ENCODE data around the gene RFX1.
"Not testable (repeated sequence)": the region's sequence is repeated elsewhere in the genome, so short reads cannot be mapped to it uniquely, and the experiment has no call there.

Gene RFX1

GRCh38 chr19:13978351-13979243 lies 27.5 kb downstream of the RFX1 start:
- DNase-seq = peak; percentile 85

DNA sequence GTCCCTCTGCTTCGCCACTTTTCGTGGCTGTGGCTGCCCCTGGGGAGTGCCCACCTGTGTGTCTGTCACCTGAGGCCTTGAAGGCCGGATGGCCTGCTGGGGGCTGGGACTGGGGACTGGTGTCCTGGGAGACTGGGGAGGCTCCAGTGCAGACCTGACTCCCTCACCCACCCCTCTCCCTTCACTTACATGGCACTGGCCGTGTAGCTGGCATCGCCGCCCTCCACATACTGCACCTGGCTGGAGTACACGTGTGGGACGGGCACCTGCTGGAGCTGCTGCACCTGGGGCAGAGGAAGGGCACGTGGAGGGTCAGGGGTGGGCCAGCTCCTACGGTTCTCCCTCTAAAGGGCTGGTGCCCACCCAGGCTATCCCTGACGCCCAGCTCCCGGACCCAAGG lies 28.3 kb downstream of the RFX1 start:
- no peak for DNase-seq

DNA sequence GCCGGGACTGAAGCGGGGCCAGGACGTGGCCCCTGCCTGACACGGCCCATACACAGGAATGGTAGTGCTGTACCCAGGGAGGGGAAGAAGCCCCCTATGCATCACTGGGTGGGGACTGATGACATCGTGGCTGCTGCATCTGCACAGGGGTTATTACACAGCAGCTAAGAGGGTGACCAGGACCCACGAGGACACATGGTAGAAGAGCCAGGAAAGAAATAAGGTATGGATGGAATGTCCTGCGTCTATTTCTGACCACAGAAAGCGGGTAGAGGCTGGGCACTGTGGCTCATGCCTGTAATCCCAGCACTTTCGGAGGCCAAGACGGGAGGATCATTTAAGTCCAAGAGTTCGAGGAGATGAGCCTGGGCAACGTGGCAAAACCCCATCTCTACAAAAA lies 29.7 kb downstream of the RFX1 start:
- no peak for DNase-seq

- DNase-seq = no peak
Measured at GRCh38 chr19:13975870-13976269, 30.2 kb downstream of the RFX1 start.

DNA sequence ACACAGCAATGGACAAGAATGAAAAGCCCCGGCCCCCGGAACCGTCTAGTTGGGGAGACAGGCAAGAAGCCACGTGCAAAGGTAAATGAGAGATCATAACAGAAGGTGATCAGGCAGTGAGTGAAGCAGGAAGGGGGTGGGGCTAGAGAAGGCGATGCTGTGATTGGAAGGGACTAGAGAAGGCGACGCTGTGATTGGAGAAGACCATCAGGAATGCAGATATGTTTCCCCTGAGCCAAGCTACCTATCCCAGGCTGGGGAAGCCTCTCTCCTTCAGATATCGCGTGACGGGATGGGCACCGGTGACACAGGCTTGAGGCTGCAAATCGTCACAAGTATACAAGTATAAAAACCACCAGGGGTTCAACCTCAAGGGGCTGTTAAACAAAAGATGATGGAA lies 32.0 kb downstream of the RFX1 start:
- DNase-seq = peak; percentile 43

DNA sequence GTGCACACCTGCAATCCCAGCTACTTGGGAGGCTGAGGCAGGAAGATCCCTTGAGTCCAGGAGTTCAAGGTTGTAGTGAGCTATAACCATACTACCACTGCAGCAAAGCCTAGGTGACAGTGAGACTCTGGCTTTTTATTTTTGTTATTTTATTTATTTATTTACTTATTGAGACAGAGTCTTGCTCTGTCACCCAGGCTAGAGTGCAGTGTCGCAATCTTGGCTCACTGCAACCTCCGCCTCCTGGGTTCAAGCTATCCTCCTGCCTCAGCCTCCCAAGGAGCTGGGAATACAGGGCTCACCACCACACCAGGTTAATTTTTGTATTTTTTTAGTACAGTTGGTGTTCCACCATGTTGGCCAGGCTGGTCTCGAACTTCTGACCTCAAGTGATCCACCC lies 32.6 kb downstream of the RFX1 start:
- DNase-seq = not testable (repeated sequence)

DNA sequence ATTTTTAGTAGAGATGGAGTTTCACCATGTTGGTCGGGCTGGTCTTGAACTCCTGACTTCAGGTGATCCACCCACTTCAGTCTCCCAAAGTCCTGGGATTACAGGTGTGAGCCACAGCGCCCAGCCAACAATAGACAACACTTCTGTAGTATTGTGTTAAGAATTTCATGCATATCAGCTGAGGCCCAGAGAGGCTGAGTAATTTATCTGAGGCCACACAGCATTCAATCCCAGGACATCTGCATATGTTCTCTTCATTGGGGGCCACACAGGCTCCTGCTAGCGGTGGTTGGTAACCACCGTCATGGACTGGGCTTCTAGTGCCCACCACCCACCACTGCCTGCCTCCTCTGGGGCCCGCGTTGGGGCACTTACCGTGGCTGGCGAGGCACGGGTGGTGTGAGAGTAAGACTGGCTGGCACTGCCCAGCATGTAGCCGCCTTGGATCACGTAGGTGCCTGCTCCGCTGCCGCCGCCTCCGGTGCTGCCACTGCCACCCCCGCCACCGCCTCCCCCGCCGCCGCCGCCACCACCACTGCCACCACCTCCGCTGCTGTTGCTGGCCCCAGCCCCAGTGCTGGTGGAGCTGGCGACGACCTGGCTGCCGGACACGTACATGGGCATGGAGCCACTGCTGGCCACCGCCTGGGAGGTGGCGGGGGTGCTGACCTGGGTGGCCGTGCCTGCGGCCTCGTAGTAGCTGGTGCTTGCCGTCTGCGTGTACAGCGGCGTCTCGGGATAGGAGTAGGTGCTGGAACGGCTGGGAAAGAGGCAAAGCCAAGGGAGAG lies 33.6 kb downstream of the RFX1 start:
- no peak for DNase-seq

GRCh38 chr19:13971868-13972267 lies 34.3 kb downstream of the RFX1 start:
- not testable (repeated sequence) for DNase-seq

GRCh38 chr19:13969897-13970296 lies 36.2 kb downstream of the RFX1 start:
- no peak for DNase-seq

DNA sequence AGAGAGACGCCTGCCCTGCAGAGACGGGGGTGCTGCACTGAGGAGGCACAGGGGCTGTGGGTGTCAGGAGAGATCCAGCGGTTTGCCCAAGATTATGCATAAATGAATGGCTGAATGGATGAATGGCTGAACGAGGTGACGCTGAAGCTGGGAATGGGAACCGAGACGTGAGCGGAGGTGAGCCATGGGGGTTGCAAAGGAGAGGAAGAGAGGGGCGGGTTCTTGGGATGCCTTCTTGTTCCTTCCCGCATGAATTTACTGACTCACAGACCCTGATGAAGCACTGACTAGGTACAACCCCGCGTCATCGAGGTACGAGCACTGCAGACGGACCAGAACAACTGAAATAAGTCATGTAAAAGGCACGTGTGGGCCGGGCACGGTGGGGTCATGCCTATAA lies 37.1 kb downstream of the RFX1 start:
- DNase-seq = no peak

DNA sequence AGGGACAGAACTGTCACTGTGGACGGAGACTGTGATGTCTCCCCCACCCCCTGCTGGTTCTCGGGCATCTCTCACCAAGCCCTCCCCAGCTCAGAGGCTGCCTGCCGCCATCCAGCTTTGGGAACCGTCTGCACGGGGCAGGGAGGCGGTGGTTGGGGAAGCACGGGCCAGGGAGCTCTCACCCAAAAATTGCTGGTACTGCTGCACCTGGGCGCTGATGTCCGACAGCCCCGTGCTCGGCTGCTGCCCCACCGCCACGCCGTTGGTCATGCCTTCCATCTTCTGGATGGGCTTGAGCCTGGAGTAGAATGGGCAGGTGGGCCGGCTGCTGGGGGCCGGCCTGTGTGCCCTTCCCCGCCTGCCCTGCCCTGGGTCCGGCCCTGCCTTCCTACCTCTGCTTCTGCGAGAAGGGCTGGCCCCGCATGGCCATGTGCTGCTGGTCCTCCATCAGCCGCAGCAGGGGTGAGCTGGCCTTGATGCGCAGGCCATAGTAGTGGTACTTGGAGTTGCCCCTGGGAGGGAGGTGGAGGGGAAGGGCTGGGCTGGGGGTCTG lies 37.7 kb downstream of the RFX1 start:
- no peak for DNase-seq

GRCh38 chr19:13967206-13967605 lies 38.9 kb downstream of the RFX1 start:
- not testable (repeated sequence) for DNase-seq

DNA sequence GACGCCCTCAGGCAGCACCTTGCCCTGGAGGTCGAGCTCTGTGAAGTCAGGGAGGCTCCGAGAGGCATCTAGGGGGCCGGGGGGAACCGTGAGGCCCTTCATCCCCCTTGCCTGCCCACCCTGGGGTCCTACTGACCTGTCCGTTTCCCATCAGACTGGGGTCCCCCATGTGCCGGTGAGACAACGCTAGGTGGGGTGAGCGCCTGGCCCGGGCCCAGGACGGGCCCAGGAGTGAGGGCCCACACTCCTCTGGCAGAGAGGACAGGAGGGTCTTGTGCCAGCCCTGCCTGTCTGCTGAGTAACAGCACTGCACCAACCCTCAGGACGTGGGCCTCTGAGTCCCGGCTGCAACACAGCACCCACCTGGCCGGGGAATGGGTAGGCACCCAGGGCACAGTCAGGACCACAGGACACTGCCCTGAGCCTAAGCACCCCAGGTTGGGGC lies 39.4 kb downstream of the RFX1 start:
- no peak for DNase-seq

GRCh38 chr19:13965926-13966683 lies 40.0 kb downstream of the RFX1 start:
- DNase-seq = no peak

DNA sequence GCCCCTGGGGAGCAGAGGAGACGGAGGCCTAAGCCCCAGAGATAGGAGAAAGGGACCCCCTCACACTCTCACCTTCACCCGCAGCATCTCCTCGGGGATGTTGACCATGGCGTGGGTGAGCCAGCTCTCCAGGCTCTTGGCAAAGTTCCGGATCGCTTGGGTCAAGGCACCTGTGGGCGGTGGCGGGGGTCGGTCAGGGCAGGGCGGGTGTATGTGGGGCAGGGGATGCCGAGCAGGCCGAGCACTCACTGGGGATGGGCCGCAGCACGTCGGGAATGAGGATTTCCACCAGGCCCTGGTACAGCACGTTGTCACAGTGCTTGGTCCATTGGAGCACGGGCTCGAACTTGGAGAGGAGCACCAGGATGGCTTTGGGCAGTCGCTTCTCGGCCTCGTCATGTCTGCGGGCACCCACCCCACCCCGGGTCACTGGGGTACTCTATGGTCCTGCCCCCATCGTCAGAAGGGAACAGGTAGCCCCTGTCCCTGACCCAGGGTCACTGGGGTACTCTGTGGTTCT lies 40.7 kb downstream of the RFX1 start:
- no peak for DNase-seq

DNA sequence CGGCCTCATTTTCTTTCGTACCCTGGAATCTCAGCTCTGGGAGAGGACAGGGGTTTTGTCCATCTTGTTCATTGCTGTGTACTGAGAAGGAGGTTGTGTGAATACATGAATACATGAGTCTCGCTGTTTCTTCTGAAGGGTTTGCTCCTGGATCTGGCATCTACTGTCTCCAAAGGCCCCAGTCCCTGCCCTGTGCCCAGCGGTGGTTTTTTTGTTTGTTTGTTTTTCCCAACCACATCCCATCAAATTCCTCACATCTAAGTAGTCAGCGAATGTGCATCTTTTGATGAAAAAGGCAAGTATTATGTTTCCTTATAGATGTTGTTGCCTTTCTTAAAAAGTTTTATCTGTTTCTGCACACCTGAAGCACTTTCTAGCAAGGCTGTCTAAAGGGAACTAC lies 41.3 kb downstream of the RFX1 start:
- no peak for DNase-seq

DNA sequence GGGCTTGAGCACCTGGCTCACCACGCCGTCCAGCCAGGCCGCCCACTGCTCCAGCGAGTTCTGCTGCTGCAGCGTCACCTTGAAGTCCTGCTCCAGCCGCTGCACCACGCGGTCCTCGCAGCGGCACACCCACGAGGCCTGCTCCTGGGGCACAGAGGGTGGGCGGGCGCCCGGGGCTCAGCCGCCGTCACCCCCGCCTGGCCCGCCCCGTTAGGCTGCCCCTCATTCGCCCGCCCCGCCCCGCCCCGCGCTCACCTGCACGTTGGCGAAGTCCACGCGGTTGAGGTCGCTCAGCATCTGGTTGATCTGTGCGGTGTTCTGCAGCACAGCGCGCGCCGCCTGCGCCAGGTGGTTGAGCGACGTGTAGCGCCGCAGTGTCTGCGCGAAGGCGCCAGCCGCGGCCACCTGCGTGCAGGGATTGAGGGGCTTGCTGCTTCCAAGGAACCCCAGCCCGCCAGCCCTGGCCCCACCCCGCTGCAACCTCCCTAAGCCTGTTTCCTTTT lies 42.5 kb downstream of the RFX1 start:
- no peak for DNase-seq

DNA sequence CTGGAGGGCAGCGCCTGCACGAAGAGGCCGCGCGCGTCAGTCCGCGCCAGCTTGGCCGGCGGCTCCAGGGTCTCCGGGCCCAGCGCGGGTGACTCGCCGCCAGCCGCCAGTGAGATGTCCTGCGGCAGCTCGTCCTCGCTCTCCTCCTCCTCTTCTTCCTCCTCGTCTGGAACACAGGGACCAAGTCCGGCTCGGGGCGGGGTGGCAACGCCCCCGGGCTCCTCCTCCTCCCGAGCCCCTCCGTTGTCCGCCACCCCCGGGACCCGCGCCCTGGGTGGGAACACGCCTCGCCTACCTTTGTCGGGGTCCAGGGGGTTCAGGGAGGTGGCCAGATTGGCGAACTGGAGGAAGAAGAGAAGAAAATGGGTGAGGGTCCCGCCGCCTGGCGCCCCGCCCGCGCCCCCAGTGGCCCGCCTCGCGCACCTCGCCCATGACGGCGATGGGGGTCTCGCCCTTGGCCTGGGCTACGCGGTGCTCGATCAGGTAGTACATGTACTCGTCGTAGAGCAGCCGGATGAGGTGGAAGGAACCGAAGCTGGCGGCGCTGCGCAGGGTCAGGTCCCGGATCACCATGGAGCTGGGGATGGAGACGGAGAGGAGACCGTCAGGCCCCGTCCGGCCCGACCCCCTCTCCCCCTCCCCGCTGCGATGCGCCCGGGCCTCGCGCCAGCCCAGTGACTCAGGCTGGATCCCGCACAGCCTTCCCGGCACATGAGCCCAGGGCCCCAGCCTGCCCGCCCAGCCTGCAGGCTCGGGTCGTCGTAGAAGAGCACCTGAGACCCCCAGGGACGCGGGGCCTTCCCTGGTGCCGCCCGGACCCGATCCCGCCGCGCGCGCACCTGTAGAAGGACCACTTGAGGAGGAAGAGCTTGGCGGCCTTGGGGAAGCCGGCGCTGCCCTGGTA lies 43.2 kb downstream of the RFX1 start:
- no peak for DNase-seq

GRCh38 chr19:13961826-13962698 lies 44.1 kb downstream of the RFX1 start:
- DNase-seq = peak; percentile 30
